Left lung (tissue), 10 donors: ENCODE data around the gene RTL9. TPM values are rescaled to one million over a fixed set of nuclear protein-coding genes. Genes with fewer than 3 reads are reported as not detected.
"Not testable (repeated sequence)": the region's sequence is repeated elsewhere in the genome, so short reads cannot be mapped to it uniquely, and the experiment has no call there.

Experiments used
- ATAC-seq: fragments of 200-7000 bp; cut with Tn5 transposase; one replicate; pipeline ENCODE4 v1.9.1; 2020; ENCODE audit warnings: moderate library complexity
- DNase-seq, 4 donors: peaks; one replicate each; pipeline ENCODE4 v3.0.0-alpha.2; 2013 to 2020
- H3K27ac ChIP-seq, 2 donors: fragments of 200-600 bp; sonication (generic) in 1 of 2; one replicate each; pipeline versions ENCODE4 v1.5.0 to v1.8.0; 2020 to 2021
- H3K27me3 ChIP-seq, 2 donors: fragments of 200-600 bp; sonication (generic) in 1 of 2; one replicate each; pipeline versions ENCODE4 v1.5.0 to v1.8.0; 2020 to 2021
- H3K36me3 ChIP-seq, 2 donors: fragments of 200-600 bp; sonication (generic) in 1 of 2; one replicate each; pipeline versions ENCODE4 v1.5.0 to v1.8.0; 2020 to 2021
- H3K4me1 ChIP-seq, 2 donors: fragments of 200-600 bp; one replicate each; pipeline ENCODE4 v1.8.0; 2021
- H3K4me3 ChIP-seq, 2 donors: fragments of 200-600 bp; sonication (generic) in 1 of 2; one replicate each; pipeline versions ENCODE4 v1.5.0 to v1.8.0; 2020 to 2021; ENCODE audit warnings: mild to moderate bottlenecking in 1 of 2
- H3K9me3 ChIP-seq, 2 donors: fragments of 200-600 bp; sonication (generic) in 1 of 2; one replicate each; pipeline versions ENCODE4 v1.5.0 to v1.8.0; 2020 to 2021
- CTCF ChIP-seq, 2 donors: fragments of 200-600 bp; sonication (generic) in 1 of 2; IDR thresholded peaks; one replicate each; pipeline versions ENCODE4 v1.5.0 to v1.8.0; 2021; ENCODE audit warnings: antibody characterized with exemption in 2 of 2
- intact Hi-C, 2 donors: fragments of 100-400 bp; cut with DNase I; formaldehyde crosslinking; loops; one replicate each; pipeline versions ENCODE4 v1.11.2 to v1.14.2; 2022
- polyA plus RNA-seq, 6 donors: library from polyadenylated mRNA; unstranded; fragments of 120-200 nt; gene quantifications; one replicate each; pipeline ENCODE4 v1.2.1, GENCODE V29; 2013; ENCODE audit not compliant: insufficient read length in 6 of 6
- total RNA-seq, 2 donors: library from RNA; stranded (reverse); fragmentation: NEBNext Ultra II Directional; extraction: Animal tissue kit (Norgen Biotek cat#: 25700); gene quantifications; one replicate each; pipeline ENCODE4 v1.2.1, GENCODE V29; 2021
- donor health status: DM: no; HTN: yes; CAD: no.
- donor health status: DM: no; HTN: no; CAD: no.

Gene RTL9
- total and polyA plus RNA-seq, 8 donors: 0.24 to 0.70 (median 0.44) TPM

- DNase-seq: no peak
- no peaks in the 10 kb centered on the region for H3K4me1 ChIP-seq
- no peaks in the 10 kb centered on the region for H3K9me3 ChIP-seq
- H3K4me3 ChIP-seq: no peak overlapping the region
- no peaks in the 10 kb centered on the region for H3K36me3 ChIP-seq
- intact Hi-C loops: no loop called here
- no peak for TF ChIP-seq CTCF (IDR thresholded peaks at IDR 0.05)
- peaks cover 0 to 7% of the 10 kb centered on the region in 2 donors for H3K27me3 ChIP-seq
- ATAC-seq: no peak
- H3K27ac ChIP-seq: no peak overlapping the region
These were observed 44.2 kb downstream of the RTL9 start for GRCh38 chrX:110402850-110403221.

- intact Hi-C loops: no loop called here
These were observed 45.0 kb downstream of the RTL9 start for GRCh38 chrX:110403441-110404238.

GRCh38 chrX:110404376-110404775 is 45.7 kb downstream of the RTL9 start:
- Histone ChIP-seq H3K27me3 (peaks cover 0 to 2% of the 10 kb centered on the region in 2 donors), H3K4me3 (no peak overlapping the region), H3K9me3 (no peaks in the 10 kb centered on the region), H3K27ac (no peak overlapping the region), H3K4me1 (no peaks in the 10 kb centered on the region), H3K36me3 (no peaks in the 10 kb centered on the region)
- DNase-seq: no peak
- intact Hi-C loops: no loop called here
- no peak for ATAC-seq
- no peak for TF ChIP-seq CTCF (IDR thresholded peaks at IDR 0.05)

More at GRCh38 chrX:110403441-110404238, 45.0 kb downstream of the RTL9 start:
- Histone ChIP-seq H3K4me3 (no peak overlapping the region), H3K4me1 (no peaks in the 10 kb centered on the region), H3K36me3 (no peaks in the 10 kb centered on the region), H3K27ac (no peak overlapping the region), H3K27me3 (peaks cover 0 to 7% of the 10 kb centered on the region in 2 donors), H3K9me3 (no peaks in the 10 kb centered on the region)
- no peak for DNase-seq
- no peak for ATAC-seq
- TF ChIP-seq CTCF (IDR thresholded peaks at IDR 0.05): no peak

- H3K4me1 ChIP-seq, H3K9me3 ChIP-seq, H3K27me3 ChIP-seq, DNase-seq, H3K4me3 ChIP-seq, H3K27ac ChIP-seq, intact Hi-C loops, H3K36me3 ChIP-seq, ATAC-seq: not testable (repeated sequence)
These were observed 47.6 kb downstream of the RTL9 start for GRCh38 chrX:110406250-110406649.

- Histone ChIP-seq H3K27ac (no peak overlapping the region), H3K9me3 (no peaks in the 10 kb centered on the region), H3K36me3 (no peaks in the 10 kb centered on the region), H3K4me3 (no peak overlapping the region), H3K4me1 (no peaks in the 10 kb centered on the region), H3K27me3 (peaks cover 0 to 6% of the 10 kb centered on the region in 2 donors)
- intact Hi-C loops: no loop called here
- DNase-seq (no peak), ATAC-seq (no peak)
- no peak for TF ChIP-seq CTCF (IDR thresholded peaks at IDR 0.05)
These were observed 48.2 kb downstream of the RTL9 start for GRCh38 chrX:110406822-110407221.
